ENCODE results near the gene SEZ6.

The SEZ6 gene

DNA sequence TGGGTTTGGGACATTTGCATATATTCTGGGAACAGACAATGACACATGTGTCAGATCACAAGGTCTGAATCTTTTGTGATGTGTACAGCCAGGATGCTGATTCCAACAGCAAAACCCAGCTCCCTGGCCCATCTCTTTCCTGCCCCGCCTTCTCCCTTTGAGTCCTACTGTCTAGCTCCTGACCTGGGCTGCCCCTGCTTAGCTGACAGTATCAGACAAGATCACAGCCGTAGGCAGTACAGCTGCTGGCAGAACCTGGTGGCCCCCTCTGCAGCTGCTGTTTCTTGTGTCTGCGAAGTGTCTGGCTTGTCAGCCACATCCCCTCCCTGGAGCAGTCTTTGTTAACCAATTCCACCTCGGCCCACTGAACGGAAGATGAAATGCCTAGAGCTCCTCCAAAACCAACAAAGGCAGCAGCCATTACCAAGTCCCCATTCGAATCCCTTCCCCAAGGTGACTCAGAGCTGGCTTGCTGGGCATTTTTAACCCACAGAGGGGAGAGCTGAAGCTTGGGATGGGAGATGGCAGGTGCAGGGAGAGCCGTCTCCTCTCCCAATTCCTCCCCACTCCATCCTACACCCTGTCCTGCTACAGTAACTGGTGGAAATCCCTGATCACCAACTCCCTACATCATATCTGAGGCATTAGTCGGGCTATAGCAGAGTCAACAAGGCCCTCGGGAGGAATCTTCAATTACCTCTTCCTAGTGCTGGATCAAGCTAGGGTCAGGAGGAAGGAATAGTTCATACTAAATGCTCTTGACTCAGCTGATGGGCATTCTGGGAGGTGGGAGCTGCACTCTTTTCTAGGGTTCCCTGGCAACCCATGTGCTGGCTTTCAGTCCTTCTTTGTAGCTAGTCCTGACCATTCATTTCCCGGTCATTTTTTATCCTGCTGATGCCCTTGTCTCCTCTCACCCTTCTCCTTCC lies 42.9 kb upstream of the SEZ6 start:
- no peak for DNase-seq (ENCODE audit: low read depth)
- TF ChIP-seq, protein P1, sequence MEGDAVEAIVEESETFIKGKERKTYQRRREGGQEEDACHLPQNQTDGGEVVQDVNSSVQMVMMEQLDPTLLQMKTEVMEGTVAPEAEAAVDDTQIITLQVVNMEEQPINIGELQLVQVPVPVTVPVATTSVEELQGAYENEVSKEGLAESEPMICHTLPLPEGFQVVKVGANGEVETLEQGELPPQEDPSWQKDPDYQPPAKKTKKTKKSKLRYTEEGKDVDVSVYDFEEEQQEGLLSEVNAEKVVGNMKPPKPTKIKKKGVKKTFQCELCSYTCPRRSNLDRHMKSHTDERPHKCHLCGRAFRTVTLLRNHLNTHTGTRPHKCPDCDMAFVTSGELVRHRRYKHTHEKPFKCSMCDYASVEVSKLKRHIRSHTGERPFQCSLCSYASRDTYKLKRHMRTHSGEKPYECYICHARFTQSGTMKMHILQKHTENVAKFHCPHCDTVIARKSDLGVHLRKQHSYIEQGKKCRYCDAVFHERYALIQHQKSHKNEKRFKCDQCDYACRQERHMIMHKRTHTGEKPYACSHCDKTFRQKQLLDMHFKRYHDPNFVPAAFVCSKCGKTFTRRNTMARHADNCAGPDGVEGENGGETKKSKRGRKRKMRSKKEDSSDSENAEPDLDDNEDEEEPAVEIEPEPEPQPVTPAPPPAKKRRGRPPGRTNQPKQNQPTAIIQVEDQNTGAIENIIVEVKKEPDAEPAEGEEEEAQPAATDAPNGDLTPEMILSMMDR (IDR thresholded peaks at IDR 0.05; ENCODE audit: low read depth, low read length, missing control alignments), result no peak
- H3K4me3 ChIP-seq (ENCODE audit: low read depth, low read length), result no peak overlapping the region

- H3K4me3 ChIP-seq (ENCODE audit: low read depth, low read length), result no peak overlapping the region
- TF ChIP-seq, protein P1 (IDR thresholded peaks at IDR 0.05; ENCODE audit: low read depth, low read length, missing control alignments), result no peak
- DNase-seq (ENCODE audit: low read depth), result no peak
These were observed 40.6 kb upstream of the SEZ6 start for GRCh38 chr17:29046473-29046839.

- DNase-seq (ENCODE audit: low read depth), result no peak
- TF ChIP-seq, protein P1 (IDR thresholded peaks at IDR 0.05; ENCODE audit: low read depth, low read length, missing control alignments), result no peak
- no peak overlapping the region for H3K4me3 ChIP-seq (ENCODE audit: low read depth, low read length)
These were observed 40.1 kb upstream of the SEZ6 start for GRCh38 chr17:29045734-29046472.

DNA sequence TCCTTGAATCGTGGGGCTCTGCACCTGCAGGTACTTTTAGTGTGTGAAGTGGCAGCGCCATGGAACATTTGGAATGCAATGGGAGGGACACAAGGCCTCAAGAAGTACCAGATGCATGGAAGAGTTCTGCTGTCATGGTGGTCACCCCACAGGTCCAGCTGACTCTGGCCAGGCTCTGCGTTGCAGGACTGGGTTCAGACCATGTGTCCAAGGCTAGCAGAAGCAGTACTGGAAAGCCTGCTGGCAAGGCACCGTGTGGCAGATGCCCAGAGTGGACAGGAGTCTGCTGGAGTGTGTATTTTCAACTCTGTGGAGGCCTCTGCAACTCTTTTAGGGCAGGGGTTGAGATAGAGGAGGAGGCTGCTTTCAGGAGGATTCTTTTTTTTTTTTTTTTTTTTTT lies 39.2 kb upstream of the SEZ6 start:
- H3K4me3 ChIP-seq (ENCODE audit: low read depth, low read length), result no peak overlapping the region
- DNase-seq (ENCODE audit: low read depth), result no peak
- TF ChIP-seq, protein P1 (IDR thresholded peaks at IDR 0.05; ENCODE audit: low read depth, low read length, missing control alignments), result no peak

DNA sequence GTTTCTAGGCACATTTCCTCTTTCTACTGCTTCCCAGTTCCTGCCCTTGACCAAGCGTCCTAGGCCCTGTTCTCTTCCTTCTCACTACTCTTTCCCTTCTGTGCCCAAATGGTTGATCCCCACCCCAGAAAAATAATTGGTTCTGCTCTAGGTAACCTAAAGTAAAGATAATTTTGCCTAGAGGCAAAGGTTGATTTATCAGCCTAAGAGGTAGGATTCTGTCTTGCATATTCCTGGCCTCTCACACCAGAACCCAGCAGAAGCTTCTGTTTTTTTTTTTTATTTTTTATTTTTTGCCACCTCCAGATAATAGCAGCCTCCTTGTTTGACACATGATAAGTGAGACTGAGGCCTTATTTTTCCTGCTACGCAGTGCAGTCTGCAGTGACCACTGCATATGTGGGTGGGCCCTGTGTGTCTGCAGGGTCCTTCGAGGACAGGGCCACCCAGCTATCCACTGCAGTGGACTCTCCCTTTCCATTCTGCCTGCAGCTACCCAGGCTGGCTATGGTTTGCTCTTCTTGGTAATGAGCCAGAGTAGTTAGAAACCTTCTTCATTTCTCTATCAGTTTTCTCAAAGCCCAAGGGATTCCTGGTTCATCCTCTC lies 37.8 kb upstream of the SEZ6 start:
- no peak overlapping the region for H3K4me3 ChIP-seq (ENCODE audit: low read depth, low read length)
- TF ChIP-seq, protein P1 (IDR thresholded peaks at IDR 0.05; ENCODE audit: low read depth, low read length, missing control alignments), result no peak
- peak; percentile 10 for DNase-seq (ENCODE audit: low read depth)

- no peak within 1 kb of the TSS for H3K4me3 ChIP-seq (ENCODE audit: low read depth, low read length)
- no peak for DNase-seq (ENCODE audit: low read depth)
- TF ChIP-seq, protein P1 (IDR thresholded peaks at IDR 0.05; ENCODE audit: low read depth, low read length, missing control alignments), result no peak
These were observed 37.1 kb upstream of the SEZ6 start, which contains the start of gene PIPOX for GRCh38 chr17:29042679-29043538. Gene PIPOX (plus strand): TSS chr17:29043141. CDS start chr17:29043226, 85 bp downstream.
